Measurements from ENCODE around the gene AK4.
"Not testable (repeated sequence)": the region's sequence is repeated elsewhere in the genome, so short reads cannot be mapped to it uniquely, and the experiment has no call there.

The AK4 gene

DNA sequence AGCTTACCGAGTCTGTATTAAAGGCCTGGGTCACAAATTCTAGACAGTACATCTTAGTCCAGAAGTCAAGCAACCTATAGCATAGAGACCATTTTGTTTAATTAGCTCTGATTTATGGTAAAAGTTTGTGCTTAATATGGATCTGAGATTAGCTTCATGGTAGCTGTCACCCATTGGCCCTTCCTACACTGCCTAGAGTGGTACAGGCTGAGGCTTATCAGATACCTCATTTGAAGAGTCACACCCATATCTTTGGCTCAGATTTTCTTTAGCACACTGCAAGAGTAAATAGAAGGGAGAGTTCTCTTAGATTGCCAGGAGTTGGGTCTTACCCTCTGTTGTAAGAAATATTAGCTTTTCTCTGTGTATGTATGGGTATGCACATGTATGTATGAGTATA, 3.6 kb downstream of the AK4 start:
- DNase-seq = no peak

- DNase-seq = no peak
Observed at GRCh38 chr1:65153635-65154034, 5.6 kb downstream of the AK4 start.

GRCh38 chr1:65156910-65157545, 9.0 kb downstream of the AK4 start:
- no peak for DNase-seq

DNA sequence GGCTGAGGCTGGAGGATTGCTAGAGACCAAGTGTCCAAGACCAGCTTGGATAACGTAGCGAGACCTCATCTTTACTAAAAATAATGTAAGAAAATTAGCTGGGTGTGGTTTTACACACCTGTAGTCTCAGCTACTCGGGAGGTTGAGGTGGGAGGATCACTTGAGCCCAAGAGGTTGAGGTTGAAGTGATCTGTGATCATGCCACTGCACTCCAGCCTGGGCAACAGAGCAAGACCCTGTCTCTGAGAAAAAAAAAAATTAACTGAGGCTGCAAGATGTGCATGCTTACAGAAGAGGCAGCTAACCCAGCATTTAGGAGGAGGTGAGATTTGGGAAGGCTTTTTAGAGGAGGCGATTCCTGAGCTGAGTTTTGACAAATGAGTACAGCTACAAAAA, 9.5 kb downstream of the AK4 start:
- DNase-seq = no peak

DNA sequence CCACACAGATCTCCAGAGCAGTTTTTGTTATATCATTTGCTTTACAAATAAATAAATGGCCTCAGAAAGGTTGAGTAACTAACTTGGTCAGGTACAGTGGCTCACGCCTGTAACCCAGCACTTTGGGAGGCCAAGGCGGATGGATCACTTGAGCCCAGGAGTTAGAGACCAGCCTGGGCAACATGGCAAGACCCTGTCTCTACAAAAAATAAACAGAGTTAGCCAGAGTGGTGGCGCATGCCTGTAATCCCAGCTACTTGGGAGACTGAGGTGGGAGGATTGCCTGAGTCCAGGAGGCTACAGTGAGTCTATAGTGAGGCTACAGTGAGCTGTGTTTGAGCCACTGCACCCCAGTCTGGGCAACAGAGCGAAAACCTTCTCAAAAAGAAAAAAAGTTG, 11.3 kb downstream of the AK4 start:
- DNase-seq = not testable (repeated sequence)

DNA sequence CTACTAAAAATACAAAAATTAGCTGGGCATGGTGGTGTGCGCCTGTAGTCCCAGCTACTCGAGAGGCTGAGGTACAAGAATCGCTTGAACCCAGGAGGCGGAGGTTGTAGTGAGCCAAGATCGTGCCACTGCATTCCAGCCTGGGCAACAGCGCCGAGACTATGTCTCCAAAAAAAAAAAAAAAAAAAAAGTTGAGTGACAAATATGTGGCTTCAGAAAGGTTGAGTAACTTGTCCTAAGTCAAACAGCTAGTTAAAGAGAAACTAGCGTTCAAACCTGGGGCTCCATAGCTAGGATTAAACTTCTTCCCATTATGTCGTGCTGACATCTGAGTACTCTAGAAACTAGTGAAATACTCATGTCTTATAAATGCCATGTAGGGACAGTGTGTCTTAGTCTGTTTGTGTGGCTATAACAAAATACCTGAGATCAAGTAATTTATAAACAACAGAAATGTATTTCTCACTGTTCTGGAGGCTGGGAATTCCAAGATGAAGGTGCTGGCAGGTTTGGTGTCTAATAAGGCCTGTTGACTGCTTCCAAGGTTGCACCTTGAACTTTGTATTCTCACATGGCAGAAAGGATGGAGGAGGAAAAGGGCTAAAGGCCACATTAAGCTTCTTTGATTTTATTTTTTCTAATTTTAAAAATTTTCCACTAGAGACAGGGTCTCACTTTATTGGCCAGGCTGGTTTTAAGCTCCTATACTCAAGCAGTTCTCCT, 12.0 kb downstream of the AK4 start:
- no peak for DNase-seq

- no peak for DNase-seq
Observed at GRCh38 chr1:65163201-65163805, 15.3 kb downstream of the AK4 start.

- not testable (repeated sequence) for DNase-seq
Observed at GRCh38 chr1:65164101-65164500, 16.1 kb downstream of the AK4 start.

- no peak for DNase-seq
Observed at GRCh38 chr1:65164633-65165032, 16.6 kb downstream of the AK4 start.

DNA sequence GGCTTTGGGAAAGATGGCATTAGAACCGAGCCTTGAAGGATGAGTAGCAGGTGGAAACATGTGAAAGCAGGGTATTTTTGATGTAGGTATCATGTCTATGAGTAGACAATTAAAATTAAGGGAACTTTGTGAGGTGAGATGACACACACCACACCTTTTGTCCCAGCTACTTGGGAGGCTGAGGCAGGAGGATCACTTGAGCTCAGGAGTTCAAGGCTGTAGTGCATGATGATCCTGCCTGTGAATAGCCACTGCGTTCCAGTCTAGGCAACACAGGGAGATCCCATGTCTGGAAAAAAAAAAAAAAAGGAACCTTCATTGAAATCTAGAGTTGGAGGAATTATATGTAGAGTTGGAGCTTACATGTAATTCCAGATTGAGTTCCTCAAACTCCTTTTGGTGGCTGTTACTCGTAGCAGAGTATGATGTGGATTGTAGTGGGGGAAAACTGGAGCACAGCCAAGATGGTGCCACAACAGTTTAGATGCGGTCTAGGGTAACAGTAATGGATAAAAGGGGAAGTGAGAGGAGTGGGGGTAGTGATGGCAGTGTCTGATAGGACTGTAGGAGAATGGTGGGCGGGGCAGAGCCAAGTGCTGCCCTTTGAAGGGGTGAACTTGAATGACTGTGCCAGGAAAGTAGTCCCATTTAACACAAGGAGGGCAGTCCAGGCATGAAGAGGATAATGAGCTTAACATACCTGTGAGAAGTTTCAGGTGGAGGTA, 17.4 kb downstream of the AK4 start:
- DNase-seq = no peak

DNA sequence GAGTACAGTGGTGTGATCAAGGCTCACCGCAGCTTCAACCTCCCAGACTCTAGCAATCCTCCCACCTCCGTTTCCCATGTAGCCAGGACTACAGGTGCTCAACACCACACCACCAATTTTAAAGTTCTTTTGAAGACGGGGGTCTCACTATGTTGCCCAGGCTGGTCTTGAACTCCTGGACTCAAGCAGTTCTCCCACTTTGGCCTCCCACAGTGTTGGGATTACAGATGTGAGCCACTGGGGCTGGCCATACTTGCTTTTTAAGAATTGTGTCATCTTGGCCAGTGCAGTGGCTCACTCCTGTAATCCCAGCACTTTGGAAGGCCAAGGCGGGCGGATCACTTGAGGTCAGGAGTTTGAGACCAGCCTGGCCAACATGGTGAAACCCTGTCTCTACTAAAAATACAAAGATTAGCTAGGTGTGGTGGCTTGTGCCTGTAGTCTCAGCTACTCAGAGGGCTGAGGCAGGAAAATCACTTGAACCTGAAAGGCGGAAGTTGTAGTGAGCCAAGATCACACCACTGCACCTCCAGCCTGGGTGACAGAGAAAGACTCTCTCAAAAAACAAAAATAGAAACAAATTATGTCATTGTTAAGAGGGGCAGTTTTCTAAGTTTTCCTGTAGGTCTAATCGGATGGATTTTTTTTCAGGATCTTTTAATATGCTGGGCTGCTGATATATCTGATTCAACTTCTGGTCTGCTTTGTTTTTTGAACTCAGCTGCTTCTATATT, 18.7 kb downstream of the AK4 start:
- DNase-seq = no peak

DNA sequence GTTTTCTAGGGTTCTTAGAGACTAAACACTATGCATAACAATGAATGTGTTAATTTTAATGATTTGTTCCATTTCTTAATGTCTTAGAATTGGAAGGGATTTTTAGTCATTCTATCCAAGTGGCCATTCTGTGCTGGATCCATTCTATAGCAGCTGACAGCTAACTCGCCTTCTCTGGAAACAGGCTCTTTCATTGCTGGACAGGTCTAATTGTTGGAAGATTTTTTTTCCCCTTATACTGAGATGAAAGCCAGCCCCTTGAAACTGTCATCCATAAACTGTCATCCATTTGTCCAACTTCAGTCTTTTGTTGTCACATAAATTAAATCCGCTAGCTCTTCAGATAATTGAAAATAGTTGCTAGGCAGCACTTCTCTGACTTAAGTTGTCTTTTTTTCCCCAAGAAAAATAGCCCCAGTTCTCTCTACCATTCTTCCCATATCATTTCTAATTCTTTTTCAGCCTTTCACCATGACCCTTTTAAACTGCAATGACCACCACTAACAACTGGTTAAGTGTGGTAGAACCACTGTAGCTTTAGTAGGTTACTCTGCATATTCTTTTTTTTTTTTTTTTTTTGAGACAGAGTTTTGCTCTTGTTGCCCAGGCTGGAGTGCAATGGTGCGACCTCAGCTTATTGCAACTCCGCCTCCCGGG, 19.7 kb downstream of the AK4 start:
- no peak for DNase-seq

DNA sequence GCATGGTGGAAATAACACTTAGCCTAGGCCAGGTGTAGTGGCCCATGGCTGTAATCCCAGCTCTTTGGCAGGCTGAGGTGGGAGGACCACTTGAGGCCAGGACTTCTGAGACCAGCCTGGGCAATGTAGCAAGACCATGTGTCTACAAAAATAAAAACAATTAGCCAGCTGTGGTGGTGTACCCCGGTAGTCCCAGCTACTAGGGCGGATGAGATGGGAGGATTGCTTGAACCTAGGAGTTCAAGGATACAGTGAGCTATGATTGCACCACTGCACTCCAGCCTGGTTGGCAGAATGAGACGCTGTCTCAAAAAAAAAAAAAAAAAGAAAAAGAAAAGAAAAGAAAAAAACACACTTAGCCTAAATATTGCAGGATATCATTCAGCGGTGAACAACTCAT, 20.9 kb downstream of the AK4 start:
- no peak for DNase-seq

GRCh38 chr1:65170511-65171142, 22.6 kb downstream of the AK4 start:
- DNase-seq = no peak

DNA sequence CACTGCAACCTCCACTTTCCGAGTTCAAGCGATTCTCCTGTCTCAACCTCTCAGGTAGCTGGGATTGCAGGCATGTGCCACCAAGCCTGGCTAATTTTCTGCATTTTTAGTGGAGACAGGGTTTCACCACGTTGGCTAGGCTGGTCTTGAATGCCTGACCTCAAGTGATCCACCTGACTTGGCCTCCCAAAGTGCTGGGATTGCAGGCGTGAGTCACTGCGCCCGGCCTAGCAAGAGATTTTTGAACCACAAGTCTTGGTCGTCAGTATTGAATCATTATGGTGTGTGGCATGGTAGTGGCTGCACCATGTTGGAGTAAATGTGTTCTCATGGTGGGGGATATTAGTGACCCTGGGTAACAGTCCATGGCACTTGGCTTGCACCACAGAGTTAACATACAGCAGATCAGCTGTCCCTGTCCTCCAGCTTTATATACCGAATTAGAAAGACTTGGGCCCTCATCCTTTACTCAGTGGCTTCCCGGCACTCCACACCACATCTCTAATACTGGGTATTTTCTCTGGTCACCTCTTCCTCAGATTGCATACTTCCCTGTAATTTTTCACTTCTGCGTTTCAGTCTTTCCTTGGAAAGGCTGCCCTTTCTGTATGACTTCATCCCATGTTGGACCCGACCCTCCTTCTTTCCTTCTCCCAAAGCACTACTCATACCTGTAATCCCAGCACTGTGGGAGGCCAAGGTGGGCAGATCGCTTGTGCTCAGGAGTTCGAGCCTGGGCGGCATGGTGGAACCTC, 25.1 kb downstream of the AK4 start:
- DNase-seq = no peak

DNA sequence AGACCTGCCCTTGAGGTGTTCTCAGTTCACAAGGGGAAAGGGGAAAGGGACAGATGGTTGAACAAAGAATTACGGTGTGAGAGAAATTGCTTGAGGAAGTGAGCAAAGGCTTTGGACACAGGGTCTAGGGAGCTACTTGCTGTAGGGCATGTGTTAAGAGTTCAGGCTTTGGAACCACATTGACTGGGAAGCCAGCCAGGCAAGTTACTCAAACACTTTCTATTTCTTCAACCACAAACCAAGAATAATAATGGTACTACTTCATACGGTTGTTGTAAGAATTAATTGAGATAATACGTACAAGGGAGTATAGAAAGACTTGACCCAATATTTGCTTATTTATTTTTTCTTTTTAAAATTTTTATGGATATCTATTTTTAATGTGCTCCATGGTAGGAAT, 26.6 kb downstream of the AK4 start:
- no peak for DNase-seq

GRCh38 chr1:65175171-65176055, 27.4 kb downstream of the AK4 start:
- DNase-seq = no peak

GRCh38 chr1:65176056-65176450, 28.1 kb downstream of the AK4 start:
- no peak for DNase-seq

- no peak for DNase-seq
Observed at GRCh38 chr1:65176591-65176990, 28.6 kb downstream of the AK4 start.

DNA sequence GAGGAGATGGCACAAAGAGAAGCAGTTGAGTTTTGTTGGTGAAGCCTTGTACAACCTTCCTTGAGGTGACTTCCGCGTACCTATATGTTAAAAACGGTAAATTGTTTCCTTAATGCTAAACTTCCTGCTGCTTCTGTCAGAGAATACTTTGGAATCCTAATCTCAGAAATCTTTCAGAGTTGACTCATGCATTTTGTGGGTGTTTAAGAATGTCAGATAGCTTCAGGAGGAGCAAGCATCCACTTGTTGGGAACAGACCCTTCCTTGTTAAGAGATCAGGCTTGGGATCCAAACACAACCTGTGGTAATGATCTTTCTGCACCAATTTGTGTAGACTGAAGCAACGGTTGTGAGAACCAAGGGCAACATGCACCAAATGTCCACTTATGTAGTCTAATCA, 29.5 kb downstream of the AK4 start:
- DNase-seq = no peak
